K562 (cell line): ENCODE data around the gene DDX39A. TPM values are rescaled to one million over a fixed set of nuclear protein-coding genes. Genes with fewer than 3 reads are reported as not detected.
A peak's percentile ranks its signal among the peaks of the same experiment; 100 is the strongest.

Source experiments
- BRF1 ChIP-seq: IDR thresholded peaks from 3 replicates; pipeline ENCODE4 v1.6.1; 2011; ENCODE audit warnings: borderline replicate concordance, mild to moderate bottlenecking; ENCODE audit not compliant: insufficient read length; ENCODE audit errors: extremely low read depth
- COPS2 ChIP-seq: fragments of 450-650 bp; conservative IDR thresholded peaks from 2 replicates; pipeline ENCODE4 v1.6.1; 2016; ENCODE audit warnings: mild to moderate bottlenecking, moderate library complexity
- HEY1 ChIP-seq: fragments of 250-450 bp; sonication (Bioruptor Pico); IDR thresholded peaks from 2 replicates; pipeline ENCODE4 v1.5.0; 2020; ENCODE audit warnings: mild to moderate bottlenecking, moderate library complexity, borderline replicate concordance
- JUNB ChIP-seq: fragments of 450-650 bp; formaldehyde crosslinking; conservative IDR thresholded peaks from 2 replicates; pipeline ENCODE4 v1.4.0; 2020; ENCODE audit warnings: mild to moderate bottlenecking
- KLF1 ChIP-seq: fragments of 450-650 bp; IDR thresholded peaks from 2 replicates; pipeline ENCODE4 v1.6.1; 2016; ENCODE audit warnings: missing genetic modification characterization, missing compliant biosample characterization
- MTA2 ChIP-seq: fragments of 450-650 bp; IDR thresholded peaks from 2 replicates; pipeline ENCODE4 v1.6.1; 2016; ENCODE audit warnings: low read depth
- TBP ChIP-seq: optimal IDR thresholded peaks from 2 replicates; pipeline ENCODE3; 2011; ENCODE audit warnings: low read depth, low read length, improper control_type of control experiment
- TCF7 ChIP-seq: sonication (generic); IDR thresholded peaks from 2 replicates; pipeline ENCODE4 v1.6.1; 2016; ENCODE audit warnings: antibody characterized with exemption, borderline replicate concordance
- polyA plus RNA-seq, 8 experiments: library from polyadenylated mRNA; depleted of rRNA in 4 of 8; stranded (reverse) in 5 of 8; unstranded in 3 of 8; fragments of >200 nt; fragmentation: Nextera tagmentation in 2 of 8; fragmentation: Illumina TruSeq in 1 of 8; extraction: Ambion mirVana in 2 of 8; extraction: Trizol in 1 of 8; gene quantifications; 2 replicates each; pipeline versions ENCODE4 v1.2.1 to v1.2.3, GENCODE V29; 2011 to 2014; ENCODE audit warnings: inconsistent platforms in 1 of 8, missing spikeins in 1 of 8
- total RNA-seq, 7 experiments: library from RNA; depleted of rRNA in 6 of 7; stranded (reverse); fragments of >200 nt in 6 of 7; fragmentation: Illumina TruSeq in 2 of 7; extraction: Trizol in 2 of 7; gene quantifications; 2 replicates each; pipeline versions ENCODE4 v1.2.1 to v1.2.3, GENCODE V29; 2011 to 2021; ENCODE audit warnings: low replicate concordance in 1 of 7
- TF ChIP-seq, protein P1 (sequence below): IDR thresholded peaks from 3 replicates; pipeline ENCODE4 v1.6.1; 2011; ENCODE audit warnings: borderline replicate concordance, mild to moderate bottlenecking, moderate library complexity; ENCODE audit not compliant: insufficient read length; ENCODE audit errors: extremely low read depth
- TF ChIP-seq, protein P2 (sequence below): sonication (generic); formaldehyde crosslinking; IDR thresholded peaks from 2 replicates; pipeline ENCODE4 v1.8.0; 2023; ENCODE audit warnings: missing genetic modification reagents, mild to moderate bottlenecking, borderline replicate concordance
- TF ChIP-seq, protein P3 (sequence below), 2 experiments: fragments of 450-650 bp in 1 of 2; sonication (generic) in 1 of 2; formaldehyde crosslinking in 1 of 2; IDR thresholded peaks in 1 of 2; conservative IDR thresholded peaks in 1 of 2; 2 replicates each; pipeline versions ENCODE4 v1.6.1 to v1.8.1; 2016 to 2023; ENCODE audit warnings: mild to moderate bottlenecking in 2 of 2, moderate library complexity in 2 of 2, inconsistent platforms in 1 of 2, missing genetic modification reagents in 1 of 2

The DDX39A gene
- total and polyA plus RNA-seq, 9 of the 15 experiments (the other 6 are each of a cell fraction or from before 2014, with no cell fraction given) = 90.3 to 250 (median 188) TPM

DNA sequence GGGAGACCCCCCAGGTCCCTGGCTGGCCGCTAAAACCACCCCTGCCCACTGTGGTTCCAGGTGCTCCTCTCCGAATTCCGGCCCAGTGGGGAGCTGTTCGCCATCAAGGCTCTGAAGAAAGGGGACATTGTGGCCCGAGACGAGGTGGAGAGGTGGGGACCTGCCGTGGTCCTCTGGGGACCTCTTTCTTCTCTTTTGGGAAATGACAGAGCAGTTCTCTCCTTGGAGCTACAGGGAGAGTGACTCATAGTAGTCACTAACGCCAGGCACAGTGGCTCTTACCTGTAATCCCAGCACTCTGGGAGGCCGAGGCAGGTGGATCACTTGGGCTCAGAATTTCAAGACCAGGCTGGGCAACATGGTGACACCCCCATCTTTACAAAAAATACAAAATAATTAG, 48.7 kb upstream of the DDX39A start (continued):
- no peak for TF ChIP-seq TCF7
- no peak for TF ChIP-seq KLF1 (tag)
- TF ChIP-seq TBP = no peak
- TF ChIP-seq, protein P1, sequence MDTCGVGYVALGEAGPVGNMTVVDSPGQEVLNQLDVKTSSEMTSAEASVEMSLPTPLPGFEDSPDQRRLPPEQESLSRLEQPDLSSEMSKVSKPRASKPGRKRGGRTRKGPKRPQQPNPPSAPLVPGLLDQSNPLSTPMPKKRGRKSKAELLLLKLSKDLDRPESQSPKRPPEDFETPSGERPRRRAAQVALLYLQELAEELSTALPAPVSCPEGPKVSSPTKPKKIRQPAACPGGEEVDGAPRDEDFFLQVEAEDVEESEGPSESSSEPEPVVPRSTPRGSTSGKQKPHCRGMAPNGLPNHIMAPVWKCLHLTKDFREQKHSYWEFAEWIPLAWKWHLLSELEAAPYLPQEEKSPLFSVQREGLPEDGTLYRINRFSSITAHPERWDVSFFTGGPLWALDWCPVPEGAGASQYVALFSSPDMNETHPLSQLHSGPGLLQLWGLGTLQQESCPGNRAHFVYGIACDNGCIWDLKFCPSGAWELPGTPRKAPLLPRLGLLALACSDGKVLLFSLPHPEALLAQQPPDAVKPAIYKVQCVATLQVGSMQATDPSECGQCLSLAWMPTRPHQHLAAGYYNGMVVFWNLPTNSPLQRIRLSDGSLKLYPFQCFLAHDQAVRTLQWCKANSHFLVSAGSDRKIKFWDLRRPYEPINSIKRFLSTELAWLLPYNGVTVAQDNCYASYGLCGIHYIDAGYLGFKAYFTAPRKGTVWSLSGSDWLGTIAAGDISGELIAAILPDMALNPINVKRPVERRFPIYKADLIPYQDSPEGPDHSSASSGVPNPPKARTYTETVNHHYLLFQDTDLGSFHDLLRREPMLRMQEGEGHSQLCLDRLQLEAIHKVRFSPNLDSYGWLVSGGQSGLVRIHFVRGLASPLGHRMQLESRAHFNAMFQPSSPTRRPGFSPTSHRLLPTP = no peak
- TF ChIP-seq MTA2 = no peak
- TF ChIP-seq JUNB = no peak
- no peak for TF ChIP-seq HEY1
- TF ChIP-seq BRF1 = no peak
- no peak for TF ChIP-seq COPS2
- TF ChIP-seq, protein P2, sequence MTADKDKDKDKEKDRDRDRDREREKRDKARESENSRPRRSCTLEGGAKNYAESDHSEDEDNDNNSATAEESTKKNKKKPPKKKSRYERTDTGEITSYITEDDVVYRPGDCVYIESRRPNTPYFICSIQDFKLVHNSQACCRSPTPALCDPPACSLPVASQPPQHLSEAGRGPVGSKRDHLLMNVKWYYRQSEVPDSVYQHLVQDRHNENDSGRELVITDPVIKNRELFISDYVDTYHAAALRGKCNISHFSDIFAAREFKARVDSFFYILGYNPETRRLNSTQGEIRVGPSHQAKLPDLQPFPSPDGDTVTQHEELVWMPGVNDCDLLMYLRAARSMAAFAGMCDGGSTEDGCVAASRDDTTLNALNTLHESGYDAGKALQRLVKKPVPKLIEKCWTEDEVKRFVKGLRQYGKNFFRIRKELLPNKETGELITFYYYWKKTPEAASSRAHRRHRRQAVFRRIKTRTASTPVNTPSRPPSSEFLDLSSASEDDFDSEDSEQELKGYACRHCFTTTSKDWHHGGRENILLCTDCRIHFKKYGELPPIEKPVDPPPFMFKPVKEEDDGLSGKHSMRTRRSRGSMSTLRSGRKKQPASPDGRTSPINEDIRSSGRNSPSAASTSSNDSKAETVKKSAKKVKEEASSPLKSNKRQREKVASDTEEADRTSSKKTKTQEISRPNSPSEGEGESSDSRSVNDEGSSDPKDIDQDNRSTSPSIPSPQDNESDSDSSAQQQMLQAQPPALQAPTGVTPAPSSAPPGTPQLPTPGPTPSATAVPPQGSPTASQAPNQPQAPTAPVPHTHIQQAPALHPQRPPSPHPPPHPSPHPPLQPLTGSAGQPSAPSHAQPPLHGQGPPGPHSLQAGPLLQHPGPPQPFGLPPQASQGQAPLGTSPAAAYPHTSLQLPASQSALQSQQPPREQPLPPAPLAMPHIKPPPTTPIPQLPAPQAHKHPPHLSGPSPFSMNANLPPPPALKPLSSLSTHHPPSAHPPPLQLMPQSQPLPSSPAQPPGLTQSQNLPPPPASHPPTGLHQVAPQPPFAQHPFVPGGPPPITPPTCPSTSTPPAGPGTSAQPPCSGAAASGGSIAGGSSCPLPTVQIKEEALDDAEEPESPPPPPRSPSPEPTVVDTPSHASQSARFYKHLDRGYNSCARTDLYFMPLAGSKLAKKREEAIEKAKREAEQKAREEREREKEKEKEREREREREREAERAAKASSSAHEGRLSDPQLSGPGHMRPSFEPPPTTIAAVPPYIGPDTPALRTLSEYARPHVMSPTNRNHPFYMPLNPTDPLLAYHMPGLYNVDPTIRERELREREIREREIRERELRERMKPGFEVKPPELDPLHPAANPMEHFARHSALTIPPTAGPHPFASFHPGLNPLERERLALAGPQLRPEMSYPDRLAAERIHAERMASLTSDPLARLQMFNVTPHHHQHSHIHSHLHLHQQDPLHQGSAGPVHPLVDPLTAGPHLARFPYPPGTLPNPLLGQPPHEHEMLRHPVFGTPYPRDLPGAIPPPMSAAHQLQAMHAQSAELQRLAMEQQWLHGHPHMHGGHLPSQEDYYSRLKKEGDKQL (CRISPR knock-in tag) = no peak
- TF ChIP-seq, protein P3, sequence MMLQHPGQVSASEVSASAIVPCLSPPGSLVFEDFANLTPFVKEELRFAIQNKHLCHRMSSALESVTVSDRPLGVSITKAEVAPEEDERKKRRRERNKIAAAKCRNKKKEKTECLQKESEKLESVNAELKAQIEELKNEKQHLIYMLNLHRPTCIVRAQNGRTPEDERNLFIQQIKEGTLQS (IDR thresholded peaks at IDR 0.05) = peak; percentile 72
- TF ChIP-seq, protein P3 (CRISPR knock-in tag; conservative IDR thresholded peaks at IDR 0.05) = no peak
